Ramos (cell line): ENCODE results near the gene PSMD8.
"Not testable (repeated sequence)": the region's sequence is repeated elsewhere in the genome, so short reads cannot be mapped to it uniquely, and the experiment has no call there.

Source experiments
- in situ Hi-C: fragments of 300-500 bp; cut with MboI; formaldehyde crosslinking; loops from one replicate; pipeline ENCODE4 v1.14.3; 2022; ENCODE audit warnings: low sequenced_read_pairs; ENCODE audit not compliant: unreplicated experiment

The PSMD8 gene

DNA sequence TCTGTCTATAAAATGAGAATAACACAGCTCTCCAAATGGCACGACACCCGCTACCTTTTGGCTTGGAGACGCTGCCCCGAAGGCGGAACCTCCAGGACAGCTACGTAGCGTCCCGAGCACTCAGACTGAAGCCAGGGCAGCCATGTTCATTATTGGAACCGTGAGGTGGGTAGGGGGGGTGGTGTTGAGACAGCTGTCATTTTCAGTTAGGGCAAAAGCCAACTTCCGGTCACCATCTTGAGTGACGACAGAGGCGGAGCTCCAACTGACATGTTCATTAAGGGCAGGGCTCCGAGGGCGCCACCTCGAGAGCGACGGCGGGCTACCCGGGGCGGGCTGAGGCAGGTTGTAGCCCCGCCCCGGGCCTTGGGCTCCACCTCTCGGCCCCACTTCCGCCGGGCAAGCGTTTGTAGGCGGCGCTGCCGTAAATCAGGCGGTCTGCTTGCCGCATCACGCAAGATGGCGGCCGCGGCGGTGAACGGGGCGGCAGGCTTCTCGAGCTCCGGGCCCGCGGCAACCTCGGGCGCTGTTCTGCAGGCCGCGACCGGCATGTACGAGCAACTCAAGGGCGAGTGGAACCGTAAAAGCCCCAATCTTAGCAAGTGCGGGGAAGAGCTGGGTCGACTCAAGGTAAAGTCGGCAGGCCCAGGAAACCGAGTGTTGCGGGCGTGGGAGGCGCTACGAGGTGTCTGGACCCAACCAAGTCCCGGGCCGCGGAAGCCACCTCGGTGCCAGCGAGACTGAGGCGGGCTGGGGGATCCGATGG is at the start of gene PSMD8:
Gene PSMD8 (plus strand): TSS at position 240 of the 766 bp plus-strand sequence. CDS start 31 bp downstream, at position 271.
- in situ Hi-C loops, result no loop called here

DNA sequence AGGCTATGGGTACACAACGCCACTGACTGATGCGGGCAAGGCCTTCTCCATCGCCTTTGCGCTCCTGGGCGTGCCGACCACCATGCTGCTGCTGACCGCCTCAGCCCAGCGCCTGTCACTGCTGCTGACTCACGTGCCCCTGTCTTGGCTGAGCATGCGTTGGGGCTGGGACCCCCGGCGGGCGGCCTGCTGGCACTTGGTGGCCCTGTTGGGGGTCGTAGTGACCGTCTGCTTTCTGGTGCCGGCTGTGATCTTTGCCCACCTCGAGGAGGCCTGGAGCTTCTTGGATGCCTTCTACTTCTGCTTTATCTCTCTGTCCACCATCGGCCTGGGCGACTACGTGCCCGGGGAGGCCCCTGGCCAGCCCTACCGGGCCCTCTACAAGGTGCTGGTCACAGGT is 47.8 kb upstream of the PSMD8 start:
- in situ Hi-C loops, result loop anchor here (5.0 kb wide), 2 partner anchors 84 to 424 kb away; no protein-coding TSS in a partner anchor

DNA sequence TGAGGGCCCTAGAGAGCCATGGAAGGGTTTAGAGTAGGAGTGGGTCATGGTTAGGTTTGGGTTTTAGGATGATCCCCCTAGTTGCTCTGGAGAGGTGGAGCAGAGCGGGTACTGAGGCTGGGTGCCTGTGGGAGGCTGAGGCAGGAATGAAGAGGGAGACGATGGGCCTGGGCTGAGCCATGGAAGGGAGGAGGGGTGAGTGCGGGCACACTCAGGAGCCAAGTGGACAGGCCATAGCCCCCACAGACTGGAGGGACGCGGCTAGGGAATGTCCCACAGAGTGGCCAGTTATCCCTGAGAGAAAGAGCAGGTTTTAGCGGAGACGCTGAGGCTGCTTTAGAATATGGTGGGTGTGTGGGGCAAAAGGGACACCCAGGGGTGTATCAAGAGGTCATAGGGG is 44.7 kb upstream of the PSMD8 start:
- in situ Hi-C loops, result loop anchor here (5.0 kb wide), 2 partner anchors 87 to 427 kb away; no protein-coding TSS in a partner anchor

DNA sequence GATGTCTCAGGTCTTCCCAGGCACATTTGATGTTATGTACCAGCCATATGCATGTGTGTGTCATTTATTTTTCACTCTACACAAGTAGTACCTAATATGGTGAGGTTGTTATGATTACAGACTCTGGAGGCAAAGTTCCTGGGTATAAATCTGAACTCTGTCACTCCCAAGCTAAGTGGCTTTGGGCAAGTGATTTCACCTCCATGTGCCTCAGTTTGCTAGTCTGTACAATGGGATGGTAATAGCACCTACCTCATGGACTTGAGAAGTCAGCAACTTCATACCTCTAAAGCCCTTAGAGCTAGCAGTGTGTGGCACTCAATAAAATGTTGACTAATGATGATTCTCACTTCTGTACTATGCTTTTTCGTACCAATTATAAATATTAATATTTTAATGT is 42.6 kb upstream of the PSMD8 start:
- in situ Hi-C loops, result no loop called here

DNA sequence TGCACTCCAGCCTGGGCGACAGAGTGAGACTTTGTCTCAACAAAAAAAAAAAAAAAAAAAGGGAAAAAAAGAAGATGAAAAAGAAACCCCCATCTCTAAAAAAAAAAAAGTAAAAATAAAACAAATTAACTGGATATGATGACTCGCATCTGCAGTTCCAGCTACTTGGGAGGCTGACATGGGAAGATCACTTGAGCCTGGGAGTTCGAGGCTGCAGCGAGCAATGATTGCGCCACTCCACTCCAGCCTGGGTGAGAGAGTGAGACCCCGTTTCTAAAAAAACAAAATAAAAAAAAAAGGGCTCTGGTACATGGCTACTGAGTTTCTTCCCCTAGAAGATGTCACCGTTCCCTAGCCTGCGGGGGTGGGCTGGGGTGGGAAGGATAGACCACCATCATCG is 41.1 kb upstream of the PSMD8 start:
- in situ Hi-C loops, result no loop called here

DNA sequence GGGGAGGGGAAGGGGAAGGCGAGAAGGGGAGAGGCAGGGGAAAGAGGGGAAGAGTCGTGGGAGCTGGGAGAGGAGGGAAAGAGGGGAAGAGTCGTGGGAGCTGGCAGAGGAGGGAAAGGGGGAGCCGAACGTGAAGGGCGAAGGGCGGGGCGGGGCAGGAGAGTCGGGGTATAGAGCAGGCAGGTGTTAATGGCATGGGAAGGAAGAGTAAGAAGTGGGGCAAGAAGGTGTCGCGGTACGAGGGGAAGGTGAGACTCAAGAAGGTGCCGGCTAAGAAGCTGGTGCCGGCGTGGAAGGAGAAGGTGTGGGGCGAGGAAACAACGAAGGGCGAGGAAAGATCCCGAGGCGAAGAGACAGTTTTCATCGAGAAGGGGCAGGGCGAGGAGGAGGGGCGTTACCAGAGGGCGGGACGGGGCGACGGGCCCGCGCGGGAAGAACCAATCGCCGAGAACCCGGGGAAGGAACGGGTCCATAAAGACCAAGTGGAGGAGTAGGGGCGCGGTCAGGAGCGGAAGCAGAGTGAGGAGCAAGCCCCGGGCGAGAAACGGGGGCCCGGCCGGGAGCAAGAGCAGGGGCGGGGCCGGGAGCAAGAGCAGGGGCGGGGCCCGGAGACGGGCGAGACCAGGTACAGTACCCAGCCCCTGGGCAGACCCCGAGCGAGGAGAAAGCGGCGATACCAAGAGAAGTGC is 38.3 kb upstream of the PSMD8 start:
- in situ Hi-C loops, result no loop called here

DNA sequence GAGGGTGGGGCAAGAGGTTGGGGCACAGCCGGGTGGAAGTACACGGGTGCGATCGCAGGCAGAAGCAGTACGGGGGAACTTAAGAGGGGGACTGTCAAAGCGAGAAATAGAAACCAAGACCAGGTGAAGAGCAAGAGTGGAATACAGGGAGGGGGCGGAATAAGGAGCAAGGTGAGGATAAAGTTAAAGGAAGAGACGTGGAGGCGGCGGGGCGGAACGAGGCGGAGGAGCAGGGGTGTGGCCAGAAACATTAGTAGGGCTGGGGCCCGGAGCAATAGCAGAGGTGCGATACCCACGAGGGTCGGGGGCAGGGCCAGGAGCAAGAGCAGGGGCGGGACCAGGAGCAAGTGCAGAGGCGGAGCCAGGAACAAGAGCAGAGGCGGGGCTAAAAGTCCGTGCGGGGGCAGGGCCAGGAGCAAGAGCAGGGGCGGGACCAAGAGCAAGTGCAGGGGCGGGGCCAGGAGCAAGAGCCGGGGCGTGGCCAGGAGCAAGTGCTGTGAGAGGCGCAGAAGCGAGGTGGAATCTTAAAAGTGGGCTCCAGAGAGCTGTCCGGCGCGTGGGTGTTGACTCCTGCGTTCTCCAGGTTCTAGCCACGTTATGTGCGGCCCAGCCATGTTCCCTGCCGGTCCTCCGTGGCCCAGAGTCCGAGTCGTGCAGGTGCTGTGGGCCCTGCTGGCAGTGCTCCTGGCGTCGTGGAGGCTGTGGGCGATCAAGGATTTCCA is 37.6 kb upstream of the PSMD8 start:
- in situ Hi-C loops, result no loop called here

DNA sequence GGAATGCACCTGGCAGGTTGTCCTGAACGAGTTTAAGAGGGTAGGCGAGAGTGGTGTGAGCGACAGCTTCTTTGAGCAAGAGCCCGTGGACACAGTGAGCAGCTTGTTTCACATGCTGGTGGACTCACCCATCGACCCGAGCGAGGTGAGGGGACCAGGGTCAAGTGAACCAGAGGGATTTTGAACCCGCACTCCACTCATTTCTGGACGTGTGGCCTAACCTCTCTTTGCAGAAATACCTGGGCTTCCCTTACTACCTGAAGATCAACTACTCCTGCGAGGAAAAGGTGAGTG is 37.1 kb upstream of the PSMD8 start:
- in situ Hi-C loops, result no loop called here

DNA sequence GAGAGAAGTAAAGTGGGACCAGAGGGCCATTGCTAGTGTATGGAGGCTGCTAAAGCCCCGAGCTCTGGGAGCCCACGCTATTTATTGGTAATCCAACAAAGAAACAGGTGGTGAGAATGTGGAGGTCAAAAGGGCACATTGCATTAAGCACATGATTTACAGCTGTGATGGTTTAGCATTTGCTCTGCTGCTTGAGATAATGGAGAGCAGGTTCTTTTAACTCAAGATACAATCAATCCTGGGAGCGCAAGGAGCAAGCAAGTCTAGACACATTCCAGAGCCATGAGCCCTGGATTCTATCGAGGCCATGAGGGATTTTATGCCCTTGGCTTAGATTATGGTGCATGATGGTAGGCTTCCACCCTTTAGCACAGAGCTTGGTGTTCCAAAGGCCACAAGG is 35.4 kb upstream of the PSMD8 start:
- in situ Hi-C loops, result not testable (repeated sequence)

DNA sequence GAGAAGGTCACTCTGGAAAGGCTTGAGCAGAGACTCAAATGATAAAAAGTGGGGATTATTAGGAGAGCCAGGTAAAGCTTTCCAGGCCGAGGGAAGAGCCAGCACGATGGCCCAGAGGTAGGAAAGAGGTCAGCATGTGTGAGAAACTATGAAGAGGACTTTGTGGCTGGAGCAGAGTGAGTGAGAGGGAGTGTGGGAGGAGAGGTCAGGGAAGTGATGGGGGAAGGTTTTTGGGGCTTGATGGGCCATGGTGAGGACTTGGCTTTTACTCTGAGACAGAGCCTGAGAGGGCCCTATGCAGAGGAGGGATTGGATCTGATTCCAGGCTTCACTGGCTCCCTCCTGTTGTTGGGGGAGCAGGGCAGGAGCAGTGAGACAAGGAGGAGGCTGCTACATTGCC is 33.4 kb upstream of the PSMD8 start:
- in situ Hi-C loops, result no loop called here

DNA sequence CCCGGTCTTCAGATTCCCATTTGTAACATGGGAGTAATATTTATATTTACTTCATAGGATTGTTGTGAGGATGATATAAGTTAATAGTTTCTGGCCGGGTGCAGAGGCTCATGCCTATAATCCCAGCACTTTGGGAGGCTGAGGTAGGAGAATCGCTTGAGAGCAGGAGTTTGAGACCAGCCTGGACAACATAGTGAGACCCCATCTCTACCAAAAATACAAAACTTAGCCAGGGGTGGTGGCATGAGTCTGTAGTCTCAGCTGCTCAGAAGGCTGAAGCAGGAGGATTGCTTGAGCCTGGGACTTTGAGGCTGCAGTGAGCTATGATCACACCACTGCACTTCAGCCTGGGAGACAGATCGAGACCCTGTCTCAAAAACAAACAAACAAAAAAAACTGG is 27.5 kb upstream of the PSMD8 start:
- in situ Hi-C loops, result no loop called here

DNA sequence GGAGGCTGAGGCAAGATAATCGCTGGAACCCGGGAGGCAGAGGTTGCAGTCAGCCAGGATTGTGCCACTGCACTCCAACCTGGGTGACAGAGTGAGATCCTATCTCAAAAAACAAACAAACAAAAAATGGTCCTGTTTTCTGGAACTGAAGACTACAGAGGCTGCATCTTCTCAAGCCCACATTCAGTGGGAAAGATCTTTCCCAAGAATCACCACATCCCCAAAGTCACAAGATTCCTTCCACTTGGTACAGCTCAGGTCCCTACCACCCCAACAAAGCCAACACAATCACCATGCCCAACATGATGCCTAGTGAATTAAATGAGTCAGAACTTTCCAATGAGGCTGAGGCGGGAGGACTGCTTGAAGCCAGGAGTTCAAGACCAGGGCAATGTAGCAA is 23.5 kb upstream of the PSMD8 start:
- in situ Hi-C loops, result no loop called here

DNA sequence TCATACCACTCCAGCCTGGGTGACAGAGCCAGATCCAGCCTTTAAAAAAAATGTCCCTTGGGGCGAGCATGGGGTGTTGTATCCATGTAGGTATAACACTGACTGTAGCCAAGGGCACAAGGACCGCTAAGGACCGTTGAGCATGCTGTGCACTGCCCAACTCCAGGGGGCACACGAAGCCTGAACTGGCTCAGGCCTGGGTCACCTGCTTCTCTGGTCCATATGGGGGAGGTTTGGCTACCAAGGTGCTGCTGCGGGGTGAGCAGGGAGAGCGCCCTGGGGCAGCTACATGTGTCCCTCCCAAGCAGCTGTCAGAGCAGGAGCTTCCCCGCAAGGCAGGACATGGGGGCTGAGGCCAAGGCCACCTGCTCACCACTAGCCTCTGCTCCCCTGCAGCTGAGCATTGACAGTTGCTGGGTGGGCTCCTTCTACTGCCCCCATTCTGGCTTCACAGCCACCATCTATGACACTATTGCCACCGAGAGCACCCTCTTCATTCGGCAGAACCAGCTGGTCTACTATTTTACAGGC is 22.4 kb upstream of the PSMD8 start:
- in situ Hi-C loops, result no loop called here

DNA sequence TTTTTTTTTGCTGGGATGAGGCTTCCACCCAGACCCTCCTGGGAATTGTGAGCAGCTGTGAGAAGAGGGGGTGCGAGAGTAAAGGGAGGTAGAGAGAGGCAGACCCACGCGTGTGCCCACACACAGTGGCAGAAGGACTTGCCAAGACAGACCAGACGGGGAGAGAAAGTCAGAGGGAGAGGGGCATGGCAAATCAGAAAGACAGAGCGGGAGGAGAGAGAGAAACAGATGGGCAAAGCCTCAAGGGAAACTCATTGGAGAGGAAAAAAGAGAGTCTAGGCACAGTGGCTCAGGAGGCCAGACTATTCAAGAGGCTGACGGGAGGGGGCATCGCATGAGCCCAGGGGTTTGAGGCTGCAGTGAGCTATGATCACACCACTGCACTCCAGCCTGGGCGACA is 21.8 kb upstream of the PSMD8 start:
- in situ Hi-C loops, result no loop called here

DNA sequence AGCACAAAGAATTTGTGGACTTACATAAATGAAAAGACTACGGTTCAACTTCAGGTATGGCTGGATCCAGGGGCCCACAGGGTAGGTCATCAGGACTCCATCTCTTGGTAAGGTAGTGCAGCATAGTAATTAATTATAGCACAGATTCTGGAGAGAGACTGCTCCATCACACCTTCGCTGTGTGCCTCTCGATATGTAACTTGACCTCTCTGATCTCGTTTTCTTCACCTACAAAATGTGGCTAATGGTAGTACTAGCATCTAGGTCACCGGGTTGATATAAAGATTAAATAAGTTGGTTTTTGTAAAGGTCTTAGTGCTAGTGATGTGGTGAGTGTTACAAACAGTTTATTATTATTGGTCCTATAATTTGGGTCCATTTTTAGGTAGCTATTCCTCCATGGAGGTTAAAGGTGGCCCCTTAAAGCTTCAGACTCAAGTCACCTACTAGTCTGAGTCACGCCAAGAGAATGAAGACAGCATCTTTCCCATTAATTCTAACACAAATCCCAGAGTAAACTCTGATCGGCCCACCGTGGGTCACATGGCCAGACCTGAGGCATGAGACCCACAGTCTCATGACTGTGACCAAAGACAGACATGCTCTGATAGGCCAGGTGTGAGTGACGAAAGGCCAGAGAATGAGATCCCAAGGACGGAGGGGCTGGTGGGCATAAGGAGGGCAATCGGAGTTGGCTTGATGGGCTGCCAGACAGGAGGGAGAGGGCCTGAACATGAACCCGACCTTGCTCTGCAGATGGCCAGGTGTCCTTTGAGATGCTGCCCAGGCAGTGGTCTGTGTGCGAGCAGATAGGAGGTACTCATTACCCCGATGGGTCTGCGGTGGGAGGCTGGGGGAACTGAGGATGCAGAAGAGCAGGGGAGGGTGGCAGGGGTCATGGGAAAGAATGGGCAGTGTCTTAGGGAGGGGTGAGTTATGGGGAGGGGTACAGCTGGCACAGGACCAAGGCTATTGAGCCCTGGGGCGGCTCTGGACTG is 18.3 kb upstream of the PSMD8 start:
- in situ Hi-C loops, result no loop called here

DNA sequence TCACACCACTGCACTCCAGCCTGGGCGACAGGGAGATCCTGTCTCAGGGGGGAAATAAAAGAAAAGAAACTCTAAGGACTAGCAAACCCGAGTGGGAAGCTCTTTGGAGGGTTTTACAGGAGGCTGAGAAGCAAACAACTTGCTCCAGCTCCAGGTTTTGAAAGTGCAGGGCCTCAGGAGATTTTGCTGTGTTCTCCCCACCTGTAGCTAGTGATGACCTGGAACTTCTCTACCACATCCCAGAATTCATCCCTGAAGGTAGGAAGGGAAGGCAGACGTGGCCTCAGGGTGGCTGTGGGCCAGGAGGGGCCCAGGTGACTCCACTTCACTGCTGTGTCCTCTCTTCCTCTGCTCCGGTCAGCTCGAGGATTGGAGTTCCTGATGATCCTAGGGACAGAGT is 16.3 kb upstream of the PSMD8 start:
- in situ Hi-C loops, result no loop called here

DNA sequence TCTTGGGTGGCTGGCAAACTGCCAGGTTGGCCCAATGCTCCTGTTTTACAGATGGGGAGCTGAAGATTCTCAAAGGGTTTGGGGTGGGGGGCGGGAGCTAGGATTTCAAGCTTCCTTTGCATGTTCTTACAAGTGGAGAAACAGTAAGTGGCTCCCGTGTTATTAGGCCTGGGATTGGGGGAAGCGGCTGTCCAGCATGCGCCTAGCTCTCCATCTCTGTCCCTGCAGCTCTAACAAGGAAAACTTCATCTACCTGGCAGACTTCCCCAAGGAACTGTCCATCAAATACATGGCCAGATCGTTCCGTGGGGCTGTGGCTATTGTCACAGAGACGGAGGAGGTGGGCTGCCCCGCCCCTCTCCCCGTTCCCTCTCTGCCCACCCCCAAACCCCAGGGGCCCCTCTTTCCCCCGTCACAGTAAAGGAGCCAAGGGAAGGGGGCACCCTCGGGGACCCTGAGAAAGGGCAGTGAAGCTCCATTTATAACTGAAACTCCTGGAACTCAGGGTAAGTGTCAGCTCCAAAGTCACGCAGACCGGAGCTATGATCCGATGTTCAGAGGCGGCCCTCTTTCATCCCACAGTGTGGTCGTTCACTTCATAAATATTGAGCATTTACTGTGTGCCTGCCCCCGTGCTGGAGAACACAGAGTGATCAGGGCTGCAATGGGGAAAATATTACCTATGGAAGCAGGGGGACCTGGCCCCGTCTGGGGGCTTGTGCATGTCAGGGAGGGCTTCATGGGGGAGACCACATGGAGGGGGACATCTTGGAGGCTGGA is 14.9 kb upstream of the PSMD8 start:
- in situ Hi-C loops, result no loop called here

DNA sequence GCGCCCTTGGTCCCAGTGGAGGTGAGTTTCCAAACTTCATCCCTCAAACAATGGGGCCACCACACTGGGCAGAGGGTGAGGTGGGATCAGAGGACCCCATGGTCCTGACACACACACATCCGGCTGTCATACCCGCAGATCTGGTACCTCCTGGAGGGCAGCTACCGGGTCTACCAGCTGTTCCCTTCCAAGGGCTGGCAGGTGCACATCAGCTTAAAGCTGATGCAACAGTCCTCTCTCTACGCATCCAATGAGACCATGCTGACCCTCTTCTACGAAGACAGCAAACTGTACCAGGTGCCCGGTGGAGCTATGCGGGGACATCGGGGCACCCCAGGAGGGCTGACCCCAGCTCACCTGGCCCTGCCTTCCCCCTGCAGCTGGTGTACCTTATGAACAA is 14.0 kb upstream of the PSMD8 start:
- in situ Hi-C loops, result no loop called here
